Measurements from ENCODE around the gene ZFP62.

DNA sequence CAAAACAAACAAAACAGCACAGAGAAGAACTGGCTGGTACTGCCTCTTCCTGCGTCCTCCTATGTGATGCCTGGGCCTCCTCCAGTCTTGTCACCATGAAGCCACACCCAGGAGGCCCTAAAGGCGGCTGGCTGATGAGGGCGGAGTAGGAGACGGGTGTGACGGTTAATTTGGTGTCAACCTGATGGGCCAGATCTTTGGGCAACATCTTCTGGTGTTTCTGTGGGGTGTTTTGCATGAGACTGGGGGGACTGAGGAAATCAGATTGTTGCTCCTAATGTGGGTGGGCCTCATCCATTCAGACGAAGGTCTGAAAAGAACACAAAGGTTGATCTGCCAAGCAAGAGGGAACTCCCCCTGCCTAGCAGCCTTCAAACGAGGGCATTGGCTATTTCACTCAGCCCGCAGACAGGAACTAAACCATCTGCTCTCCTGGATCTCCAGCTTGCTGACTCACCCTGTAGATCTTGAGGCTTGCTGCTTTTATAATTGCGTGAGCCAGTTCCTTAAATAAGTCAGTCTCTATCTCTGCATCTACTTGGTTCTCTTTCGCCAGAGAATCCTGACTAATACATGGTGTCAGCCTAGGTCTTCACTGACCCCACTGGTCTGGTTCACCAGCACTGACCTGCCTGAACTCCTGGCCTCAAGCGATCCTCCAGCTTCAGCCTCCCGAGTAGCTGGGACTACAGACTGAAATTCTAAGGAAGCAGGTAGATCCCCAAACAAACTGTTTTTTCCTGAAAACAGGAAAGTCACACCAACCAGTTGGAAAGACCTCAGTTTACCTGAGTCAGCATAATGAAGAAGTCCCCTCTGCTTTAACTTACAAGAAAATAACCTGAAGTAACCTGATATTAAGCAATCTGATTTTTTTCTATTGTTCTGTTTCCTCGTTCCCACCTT lies 12.8 kb upstream of the ZFP62 start:
- TF ChIP-seq POLR2AphosphoS5 (IDR thresholded peaks at IDR 0.05) = peak; percentile 32
- TF ChIP-seq POLR2A (IDR thresholded peaks at IDR 0.05) = no peak

Data from gastroesophageal sphincter (tissue), 2 donors.